Esophagus squamous epithelium (tissue), 5 donors: ENCODE measurements around the gene HS1BP3. TPM values are rescaled to one million over a fixed set of nuclear protein-coding genes. Genes with fewer than 3 reads are reported as not detected.

Source experiments
- DNase-seq: peaks from one replicate; lab custom pipeline; 2025; lab: John Stamatoyannopoulos, UW
- H3K27ac ChIP-seq, 4 donors: fragments of 200-600 bp; sonication (generic); one replicate each; pipeline ENCODE4 v1.5.1; 2016 to 2019; ENCODE audit warnings: mild to moderate bottlenecking in 1 of 4
- H3K27me3 ChIP-seq, 4 donors: fragments of 200-600 bp; sonication (generic); 1 replicate in 3 of 4; 2 replicates in 1 of 4; pipeline versions ENCODE4 v1.5.1 to v1.6.0; 2017 to 2021; ENCODE audit warnings: antibody characterized with exemption in 1 of 4
- H3K36me3 ChIP-seq, 3 donors: fragments of 200-600 bp; sonication (generic); one replicate each; pipeline ENCODE4 v1.5.1; 2016 to 2019
- H3K4me1 ChIP-seq, 3 donors: fragments of 200-600 bp; sonication (generic); one replicate each; pipeline ENCODE4 v1.5.1; 2017 to 2019
- H3K4me3 ChIP-seq, 4 donors: fragments of 200-600 bp; sonication (generic); 1 replicate in 3 of 4; 2 replicates in 1 of 4; pipeline ENCODE4 v1.5.1; 2016 to 2019; ENCODE audit warnings: mild to moderate bottlenecking in 2 of 4, moderate library complexity in 1 of 4
- H3K9me3 ChIP-seq, 3 donors: fragments of 200-600 bp; sonication (generic); one replicate each; pipeline ENCODE4 v1.5.1; 2016 to 2019
- POLR2A ChIP-seq, 4 donors: fragments of 450-650 bp; IDR thresholded peaks; one replicate each; pipeline ENCODE4 v1.6.1; 2017; ENCODE audit warnings: antibody characterized with exemption in 4 of 4, mild to moderate bottlenecking in 4 of 4, moderate library complexity in 3 of 4
- WGBS, 2 donors: methylation state at CpG; one replicate each; pipeline ENCODE4 v1.1.5; 2018; 5-methylcytosine and 5-hydroxymethylcytosine counted together
- intact Hi-C: fragments of 100-400 bp; cut with DNase I; formaldehyde crosslinking; loops from one replicate; pipeline ENCODE4 v1.15.0; 2022
- total RNA-seq, 4 donors: library from RNA; depleted of rRNA; stranded (reverse); fragments of >200 nt; gene quantifications; one replicate each; pipeline ENCODE4 v1.1.0, GENCODE V29; 2016
- TF ChIP-seq, protein P1 (sequence below), 6 experiments: fragments of 450-650 bp in 4 of 6; fragments of 200-600 bp in 2 of 6; sonication (generic) in 2 of 6; IDR thresholded peaks; one replicate each; pipeline ENCODE4 v1.5.1; 2016 to 2019; ENCODE audit warnings: antibody characterized with exemption in 6 of 6, mild to moderate bottlenecking in 4 of 6, moderate library complexity in 4 of 6
- donor health status: DM: yes; HTN: yes; CAD: no.

Gene HS1BP3
- total RNA-seq, 4 donors from 2014 or later, result 7.9 to 22.1 (median 16.9) TPM

- peaks cover 13 to 97% (median 46%) of the 10 kb centered on the region in 3 donors for H3K4me1 ChIP-seq
- H3K4me3 ChIP-seq, result no peak overlapping the region
- H3K27me3 ChIP-seq, result no peaks in the 10 kb centered on the region
- intact Hi-C loops, result no loop called here
- peak overlapping the region; percentile 35 to 79 (median 62) for H3K27ac ChIP-seq
- no peaks in the 10 kb centered on the region for H3K9me3 ChIP-seq
- no peaks in the 10 kb centered on the region for H3K36me3 ChIP-seq
- WGBS, 2 donors, result 68 to 73% methylated on average over 10 of the region's 10 CpGs
- TF ChIP-seq POLR2A (IDR thresholded peaks at IDR 0.05), result no peak
- TF ChIP-seq, protein P1, sequence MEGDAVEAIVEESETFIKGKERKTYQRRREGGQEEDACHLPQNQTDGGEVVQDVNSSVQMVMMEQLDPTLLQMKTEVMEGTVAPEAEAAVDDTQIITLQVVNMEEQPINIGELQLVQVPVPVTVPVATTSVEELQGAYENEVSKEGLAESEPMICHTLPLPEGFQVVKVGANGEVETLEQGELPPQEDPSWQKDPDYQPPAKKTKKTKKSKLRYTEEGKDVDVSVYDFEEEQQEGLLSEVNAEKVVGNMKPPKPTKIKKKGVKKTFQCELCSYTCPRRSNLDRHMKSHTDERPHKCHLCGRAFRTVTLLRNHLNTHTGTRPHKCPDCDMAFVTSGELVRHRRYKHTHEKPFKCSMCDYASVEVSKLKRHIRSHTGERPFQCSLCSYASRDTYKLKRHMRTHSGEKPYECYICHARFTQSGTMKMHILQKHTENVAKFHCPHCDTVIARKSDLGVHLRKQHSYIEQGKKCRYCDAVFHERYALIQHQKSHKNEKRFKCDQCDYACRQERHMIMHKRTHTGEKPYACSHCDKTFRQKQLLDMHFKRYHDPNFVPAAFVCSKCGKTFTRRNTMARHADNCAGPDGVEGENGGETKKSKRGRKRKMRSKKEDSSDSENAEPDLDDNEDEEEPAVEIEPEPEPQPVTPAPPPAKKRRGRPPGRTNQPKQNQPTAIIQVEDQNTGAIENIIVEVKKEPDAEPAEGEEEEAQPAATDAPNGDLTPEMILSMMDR (IDR thresholded peaks at IDR 0.05), result no peak
- no peak for DNase-seq
Measured at GRCh38 chr2:20573620-20574422, 77.1 kb downstream of the HS1BP3 start.

- no peak for TF ChIP-seq POLR2A (IDR thresholded peaks at IDR 0.05)
- TF ChIP-seq, protein P1 (IDR thresholded peaks at IDR 0.05), result no peak
- H3K4me3 ChIP-seq, result no peak overlapping the region
- H3K27me3 ChIP-seq, result no peaks in the 10 kb centered on the region
- H3K27ac ChIP-seq, result peak overlapping the region in 3 of 4 donors; percentile 26 to 74 (median 42)
- H3K4me1 ChIP-seq, result peaks cover 0 to 97% (median 41%) of the 10 kb centered on the region in 3 donors
- no peak for DNase-seq
- 85 to 90% methylated on average over 5 of the region's 5 CpGs for WGBS, 2 donors
- H3K9me3 ChIP-seq, result no peaks in the 10 kb centered on the region
- H3K36me3 ChIP-seq, result no peaks in the 10 kb centered on the region
- intact Hi-C loops, result no loop called here
Measured at GRCh38 chr2:20572221-20572620, 78.7 kb downstream of the HS1BP3 start.

- peaks cover 0 to 93% (median 41%) of the 10 kb centered on the region in 3 donors for H3K4me1 ChIP-seq
- DNase-seq, result no peak
- no peaks in the 10 kb centered on the region for H3K36me3 ChIP-seq
- peak overlapping the region; percentile 5 to 74 (median 34) for H3K27ac ChIP-seq
- WGBS, 2 donors, result 48 to 61% methylated on average over 2 to 4 of the region's 7 CpGs
- TF ChIP-seq, protein P1 (IDR thresholded peaks at IDR 0.05), result no peak
- no peak for TF ChIP-seq POLR2A (IDR thresholded peaks at IDR 0.05)
- no peaks in the 10 kb centered on the region for H3K27me3 ChIP-seq
- no peak overlapping the region for H3K4me3 ChIP-seq
- intact Hi-C loops, result no loop called here
- no peaks in the 10 kb centered on the region for H3K9me3 ChIP-seq
Measured at GRCh38 chr2:20571644-20572215, 79.2 kb downstream of the HS1BP3 start.

GRCh38 chr2:20571231-20571630, 79.7 kb downstream of the HS1BP3 start:
- H3K36me3 ChIP-seq, result no peaks in the 10 kb centered on the region
- peaks cover 0 to 90% (median 41%) of the 10 kb centered on the region in 3 donors for H3K4me1 ChIP-seq
- WGBS, 2 donors, result 73 to 77% methylated on average over 3 to 9 of the region's 10 CpGs
- TF ChIP-seq, protein P1 (IDR thresholded peaks at IDR 0.05), result no peak
- TF ChIP-seq POLR2A (IDR thresholded peaks at IDR 0.05), result no peak
- H3K27ac ChIP-seq, result peak overlapping the region; percentile 5 to 74 (median 41)
- H3K4me3 ChIP-seq, result no peak overlapping the region
- H3K9me3 ChIP-seq, result no peaks in the 10 kb centered on the region
- H3K27me3 ChIP-seq, result no peaks in the 10 kb centered on the region
- intact Hi-C loops, result no loop called here
- DNase-seq, result no peak

GRCh38 chr2:20570249-20570648, 80.6 kb downstream of the HS1BP3 start:
- 89 to 100% methylated on average over 4 of the region's 6 CpGs for WGBS, 2 donors

More at GRCh38 chr2:20570249-20570648, 80.6 kb downstream of the HS1BP3 start:
- no peak for DNase-seq
- H3K9me3 ChIP-seq, result no peaks in the 10 kb centered on the region
- H3K27ac ChIP-seq, result peak overlapping the region in 3 of 4 donors; percentile 40 to 74 (median 74)
- no peaks in the 10 kb centered on the region for H3K36me3 ChIP-seq
- peaks cover 0 to 90% (median 47%) of the 10 kb centered on the region in 3 donors for H3K4me1 ChIP-seq
- no peak for TF ChIP-seq POLR2A (IDR thresholded peaks at IDR 0.05)
- TF ChIP-seq, protein P1 (IDR thresholded peaks at IDR 0.05), result no peak
- H3K4me3 ChIP-seq, result no peak overlapping the region
- intact Hi-C loops, result no loop called here
- H3K27me3 ChIP-seq, result no peaks in the 10 kb centered on the region
